Astrocyte (in vitro differentiated cells and primary cell): ENCODE results near the gene HLF.

Experiments used
- CTCF ChIP-seq: IDR thresholded peaks from 2 replicates; pipeline ENCODE4 v1.5.1; 2011; ENCODE audit warnings: low read depth, mild to moderate bottlenecking, inconsistent platforms, low read length, moderate library complexity; ENCODE audit not compliant: insufficient read depth
- EZH2 ChIP-seq: IDR thresholded peaks from 2 replicates; pipeline ENCODE4 v1.6.1; 2012; ENCODE audit warnings: mild to moderate bottlenecking, low read length, inconsistent platforms; ENCODE audit not compliant: insufficient read depth

- no peak for TF ChIP-seq CTCF
- no peak for TF ChIP-seq EZH2
These were observed 47.1 kb downstream of the HLF start for GRCh38 chr17:55311767-55312375.
